Measurements from ENCODE around the gene INPP5A. TPM values are rescaled to one million over a fixed set of nuclear protein-coding genes. Genes with fewer than 3 reads are reported as not detected.

Gene INPP5A
- total RNA-seq, 1 donor from 2014 or later, result 41.0 TPM

DNA sequence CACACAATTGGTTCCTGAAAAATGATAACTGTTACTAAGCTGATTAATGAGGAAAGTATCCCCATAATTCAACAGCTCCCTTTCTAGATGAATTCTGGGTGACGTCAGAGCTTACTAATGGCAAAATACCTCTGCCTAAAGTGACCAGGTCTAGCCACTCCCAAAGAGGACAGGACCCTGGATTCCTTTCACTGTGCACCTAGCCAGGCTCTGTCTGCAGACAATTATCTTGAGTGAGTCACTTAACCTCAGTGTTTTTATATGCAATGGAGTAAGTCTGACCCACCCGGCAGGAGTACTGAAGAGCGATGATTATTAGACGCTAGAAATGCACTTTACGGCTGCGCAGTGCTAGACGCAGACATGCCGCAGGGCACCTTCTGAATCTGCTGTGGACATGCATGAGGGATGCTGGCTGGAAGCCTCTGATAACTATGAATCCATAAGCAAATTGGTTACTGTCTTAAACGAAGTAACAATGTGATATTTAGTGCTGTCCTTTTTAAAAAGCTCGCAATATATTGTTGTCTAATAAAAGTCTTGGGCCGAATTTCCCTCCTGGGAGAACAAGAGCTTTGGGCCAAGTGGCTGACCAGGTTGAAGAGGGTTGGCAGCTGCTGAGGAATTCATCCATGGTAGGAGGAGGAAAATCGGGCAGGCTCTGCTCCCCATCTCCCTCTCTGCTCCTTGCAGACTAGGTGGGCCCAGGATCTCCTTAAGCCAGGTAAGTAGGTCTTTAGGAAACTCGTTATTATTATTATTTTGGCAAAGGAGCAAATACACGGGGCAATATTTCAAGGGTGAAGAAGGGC lies 4.6 kb upstream of the INPP5A start:
- Mint-ChIP-seq H3K36me3 (peaks cover 17% of the 10 kb centered on the region), H3K27me3 (ENCODE audit: low read depth) (no peaks in the 10 kb centered on the region), H3K4me1 (peaks cover 41% of the 10 kb centered on the region), H3K9me3 (peaks cover 24% of the 10 kb centered on the region), H3K4me3 (no peak overlapping the region), H3K27ac (peak overlapping the region; percentile 83)
- no peak for DNase-seq (ENCODE audit: low spot score in 2 of 2, unreplicated experiment in 2 of 2)
- TF ChIP-seq CTCF (IDR thresholded peaks at IDR 0.05; ENCODE audit: unreplicated experiment), result no peak

- peaks cover 20% of the 10 kb centered on the region for H3K9me3 Mint-ChIP-seq
- TF ChIP-seq CTCF (IDR thresholded peaks at IDR 0.05; ENCODE audit: unreplicated experiment), result no peak
- peak in 1 of 2 experiments; percentile 12 for DNase-seq (ENCODE audit: low spot score in 2 of 2, unreplicated experiment in 2 of 2)
- H3K27me3 Mint-ChIP-seq (ENCODE audit: low read depth), result no peaks in the 10 kb centered on the region
- H3K4me1 Mint-ChIP-seq, result peaks cover 43% of the 10 kb centered on the region
- H3K4me3 Mint-ChIP-seq, result no peak overlapping the region
- peak overlapping the region; percentile 83 for H3K27ac Mint-ChIP-seq
- peaks cover 14% of the 10 kb centered on the region for H3K36me3 Mint-ChIP-seq
Observed at GRCh38 chr10:132533571-132534260, 3.9 kb upstream of the INPP5A start.

GRCh38 chr10:132534391-132535064 lies 3.1 kb upstream of the INPP5A start:
- peaks cover 18% of the 10 kb centered on the region for H3K9me3 Mint-ChIP-seq
- TF ChIP-seq CTCF (IDR thresholded peaks at IDR 0.05; ENCODE audit: unreplicated experiment), result no peak
- no peak for DNase-seq (ENCODE audit: low spot score in 2 of 2, unreplicated experiment in 2 of 2)
- H3K27ac Mint-ChIP-seq, result no peak overlapping the region
- no peaks in the 10 kb centered on the region for H3K27me3 Mint-ChIP-seq (ENCODE audit: low read depth)
- H3K4me3 Mint-ChIP-seq, result peak overlapping the region; percentile 8
- peaks cover 14% of the 10 kb centered on the region for H3K36me3 Mint-ChIP-seq
- H3K4me1 Mint-ChIP-seq, result peaks cover 50% of the 10 kb centered on the region

GRCh38 chr10:132535065-132535651 lies 2.4 kb upstream of the INPP5A start:
- H3K4me3 Mint-ChIP-seq, result peak overlapping the region; percentile 42
- peaks cover 13% of the 10 kb centered on the region for H3K36me3 Mint-ChIP-seq
- peaks cover 56% of the 10 kb centered on the region for H3K4me1 Mint-ChIP-seq
- H3K27me3 Mint-ChIP-seq (ENCODE audit: low read depth), result no peaks in the 10 kb centered on the region
- DNase-seq (ENCODE audit: low spot score in 2 of 2, unreplicated experiment in 2 of 2), result no peak
- peaks cover 15% of the 10 kb centered on the region for H3K9me3 Mint-ChIP-seq
- no peak overlapping the region for H3K27ac Mint-ChIP-seq
- no peak for TF ChIP-seq CTCF (IDR thresholded peaks at IDR 0.05; ENCODE audit: unreplicated experiment)

- peaks cover 9% of the 10 kb centered on the region for H3K9me3 Mint-ChIP-seq
- no peaks in the 10 kb centered on the region for H3K27me3 Mint-ChIP-seq (ENCODE audit: low read depth)
- no peak for TF ChIP-seq CTCF (IDR thresholded peaks at IDR 0.05; ENCODE audit: unreplicated experiment)
- H3K36me3 Mint-ChIP-seq, result peaks cover 8% of the 10 kb centered on the region
- peak overlapping the region; percentile 67 for H3K4me3 Mint-ChIP-seq
- peaks cover 66% of the 10 kb centered on the region for H3K4me1 Mint-ChIP-seq
- H3K27ac Mint-ChIP-seq, result peak overlapping the region; percentile 86
- DNase-seq (ENCODE audit: low spot score in 2 of 2, unreplicated experiment in 2 of 2), result no peak
Observed at GRCh38 chr10:132536241-132536876, 1.2 kb upstream of the INPP5A start.

Data from mesothelial cell of epicardium (in vitro differentiated cells).